Measurements from ENCODE around the gene SRSF1. TPM values are rescaled to one million over a fixed set of nuclear protein-coding genes. Genes with fewer than 3 reads are reported as not detected.

SRSF1 gene
- polyA plus RNA-seq, 2 of the 4 experiments (the other 2 are of a cell fraction): 364 to 490 TPM

DNA sequence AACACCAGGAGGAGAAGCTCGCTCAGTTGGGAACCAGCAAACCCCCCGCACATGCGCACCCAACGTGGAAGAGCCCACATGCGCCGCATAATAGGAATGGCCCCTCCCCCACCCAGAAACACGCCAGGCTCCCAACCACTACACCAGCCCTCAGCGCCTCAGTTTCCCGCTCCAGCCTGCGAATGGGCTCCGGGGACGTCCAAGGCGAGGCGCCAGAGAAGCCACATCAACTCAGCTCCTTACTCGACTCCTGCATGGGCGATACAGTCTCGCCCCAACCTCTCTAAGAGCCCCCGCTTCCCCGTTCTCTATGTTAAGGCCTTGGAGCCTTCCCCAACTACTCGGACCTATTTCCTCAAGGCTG is 504 bp downstream of the SRSF1 start (continued):
- 0 out of 2 replicates have a peak, but pooled peaks have one; percentile 47 for TF ChIP-seq TFCP2L1 (CRISPR knock-in tag; IDR thresholded peaks at IDR 0.05)

DNA sequence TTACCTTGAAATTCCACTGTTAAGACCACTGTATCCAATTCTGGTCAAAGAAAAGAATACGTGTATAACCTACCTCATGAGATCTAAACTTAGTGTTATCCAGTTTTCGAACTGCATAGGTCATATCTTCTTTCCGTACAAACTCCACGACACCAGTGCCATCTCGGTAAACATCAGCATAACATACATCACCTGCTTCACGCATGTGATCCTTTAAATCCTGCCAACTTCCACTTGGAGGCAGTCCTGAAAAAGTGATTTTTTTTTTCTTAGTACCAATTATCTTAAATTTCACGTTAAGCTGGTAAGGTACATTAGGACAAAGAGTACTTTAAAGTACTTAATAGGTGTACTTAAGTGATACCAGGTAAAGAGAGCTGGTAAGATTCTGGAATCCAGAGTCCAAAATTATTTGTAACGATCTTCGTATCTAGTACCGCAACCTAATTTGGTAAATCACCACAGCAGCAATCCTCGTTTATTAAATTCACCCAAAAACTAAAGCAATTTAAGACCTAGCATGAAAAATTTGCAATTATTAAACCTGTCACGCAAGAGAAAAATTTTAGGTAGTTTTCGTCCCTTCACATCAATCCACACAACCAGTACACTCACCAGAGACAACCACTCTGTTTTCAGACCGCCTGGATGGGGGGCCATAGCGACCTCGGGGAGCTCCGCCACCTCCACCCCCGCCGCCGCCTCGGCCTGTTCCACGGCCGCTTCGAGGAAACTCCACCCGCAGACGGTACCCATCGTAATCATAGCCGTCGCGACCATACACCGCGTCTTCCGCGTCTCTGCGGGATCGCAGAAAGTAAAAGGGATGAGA is 1.1 kb downstream of the SRSF1 start:
- Histone ChIP-seq H3K4me2 (peak overlapping the region; percentile 89), H3K27ac (peak overlapping the region; percentile 95 to 97), H3K4me3 (peak overlapping the region; percentile 71), H3K9me3 (no peaks in the 10 kb centered on the region), H3K4me1 (peaks cover 51% of the 10 kb centered on the region)
- FAIRE-seq (no peak), DNase-seq (ENCODE audit: low read depth in 1 of 2, low spot score in 1 of 2) (no peak), ATAC-seq (peak in 1 of 2 experiments; percentile 6; a peak in 3 of 6 replicates)
- WGBS (ENCODE audit: missing lambda C conversion rate): 2% methylated on average over 36 of the region's 36 CpGs
- TF ChIP-seq USF2 (IDR thresholded peaks at IDR 0.05): 0 out of 2 replicates have a peak, but pooled peaks have one; percentile 16
- TF ChIP-seq FOSL2 (IDR thresholded peaks at IDR 0.05): no peak
- TF ChIP-seq FOSL2 (CRISPR knock-in tag; IDR thresholded peaks at IDR 0.05): no peak
- TF ChIP-seq E2F6 (IDR thresholded peaks at IDR 0.05; ENCODE audit: borderline replicate concordance, low read depth): no peak
- TF ChIP-seq HOXB5 (CRISPR knock-in tag; IDR thresholded peaks at IDR 0.05): no peak
- TF ChIP-seq GATA3 (IDR thresholded peaks at IDR 0.05; ENCODE audit: borderline replicate concordance): no peak
- TF ChIP-seq HES2 (IDR thresholded peaks at IDR 0.05): no peak
- TF ChIP-seq MAX (IDR thresholded peaks at IDR 0.05): 0 out of 2 replicates have a peak, but pooled peaks have one; percentile 6
- TF ChIP-seq HEYL (CRISPR knock-in tag; IDR thresholded peaks at IDR 0.05): no peak
- CTCF ChIA-PET: interaction anchor here (0.8 to 26.3 kb wide), 7 partner anchors 10 to 173 kb away, joined by 3 to 1377 read pairs (median 9); partner anchors contain the start of gene MRPS23
- POLR2A ChIA-PET: interaction anchor here (1.0 to 3.9 kb wide), 13 partner anchors 10 to 182 kb away, joined by 3 to 86 read pairs (median 10); partner anchors contain the start of genes CUEDC1, DYNLL2, MRPS23 and VEZF1

GRCh38 chr17:58005031-58005727 is 1.9 kb downstream of the SRSF1 start:
- no peak for ATAC-seq
- peak; percentile 43 for FAIRE-seq
- no peaks in the 10 kb centered on the region for H3K9me3 ChIP-seq
- H3K4me3 ChIP-seq: peak overlapping the region; percentile 71
- POLR2A ChIA-PET: interaction anchor here (1.0 to 2.7 kb wide), 2 partner anchors 9 to 78 kb away, joined by 3 to 41 read pairs; partner anchors contain the start of gene DYNLL2
- CTCF ChIA-PET: interaction anchor here (0.8 to 26.3 kb wide), 6 partner anchors 10 to 172 kb away, joined by 3 to 1377 read pairs (median 14); partner anchors contain the start of gene MRPS23
- peak in 1 of 2 experiments; percentile 57 for DNase-seq (ENCODE audit: low read depth in 1 of 2, low spot score in 1 of 2)
- peaks cover 57% of the 10 kb centered on the region for H3K4me1 ChIP-seq
- peak overlapping the region; percentile 95 to 97; a peak in 5 of 6 replicates for H3K27ac ChIP-seq
- H3K4me2 ChIP-seq: peak overlapping the region; percentile 89
- 12% methylated on average over 12 of the region's 12 CpGs for WGBS (ENCODE audit: missing lambda C conversion rate)
- no peak for TF ChIP-seq JUNB (IDR thresholded peaks at IDR 0.05)
- no peak for TF ChIP-seq SREBF2 (IDR thresholded peaks at IDR 0.05)
- TF ChIP-seq HES2 (IDR thresholded peaks at IDR 0.05): no peak
- no peak for TF ChIP-seq HMGXB4 (CRISPR knock-in tag; IDR thresholded peaks at IDR 0.05; ENCODE audit: borderline replicate concordance)
- TF ChIP-seq PBX3 (IDR thresholded peaks at IDR 0.05): 0 out of 2 replicates have a peak, but pooled peaks have one; percentile 9
- TF ChIP-seq POLR2AphosphoS2 (conservative IDR thresholded peaks at IDR 0.05; ENCODE audit: low read length): no peak
- TF ChIP-seq MAZ (IDR thresholded peaks at IDR 0.05; ENCODE audit: borderline replicate concordance, low read depth, low read length): no peak
- peak; percentile 14; the same call in 1 of the 2 replicates for TF ChIP-seq HOXA7 (CRISPR knock-in tag; IDR thresholded peaks at IDR 0.05)
- no peak for TF ChIP-seq POLR2A (IDR thresholded peaks at IDR 0.05; ENCODE audit: low read length)
- TF ChIP-seq FOSB (CRISPR knock-in tag; IDR thresholded peaks at IDR 0.05): 0 out of 2 replicates have a peak, but pooled peaks have one; percentile 9
- TF ChIP-seq EP300 (IDR thresholded peaks at IDR 0.05): no peak
- 0 out of 2 replicates have a peak, but pooled peaks have one; percentile 12 for TF ChIP-seq MAX (IDR thresholded peaks at IDR 0.05)
- TF ChIP-seq NFE2L2 (conservative IDR thresholded peaks at IDR 0.05; ENCODE audit: low read length): no peak
- no peak for TF ChIP-seq CHD4 (IDR thresholded peaks at IDR 0.05; ENCODE audit: borderline replicate concordance)
- TF ChIP-seq FOSL2 (IDR thresholded peaks at IDR 0.05): no peak
- TF ChIP-seq FOSL2 (CRISPR knock-in tag; IDR thresholded peaks at IDR 0.05): no peak
